ENCODE measurements around the gene CYCS.
"Not testable (repeated sequence)": the region's sequence is repeated elsewhere in the genome, so short reads cannot be mapped to it uniquely, and the experiment has no call there.

The CYCS gene

GRCh38 chr7:25083201-25083600, 41.9 kb downstream of the CYCS start:
- Histone ChIP-seq H3K9me2 (ENCODE audit: low read depth, low read length) (no peaks in the 10 kb centered on the region), H3K4me3 (ENCODE audit: low read depth, low read length, poor library complexity, severe bottlenecking) (no peak overlapping the region), H3K9me3 (ENCODE audit: low read length) (peaks cover 5% of the 10 kb centered on the region; the same call in 1 of the 2 replicates), H2AFZ (ENCODE audit: low read length) (no peak overlapping the region), H3K4me2 (ENCODE audit: low read length) (no peak overlapping the region), H3F3A (ENCODE audit: insufficient read depth, low read length) (no peaks in the 10 kb centered on the region), H4K20me1 (ENCODE audit: insufficient read depth, low read length) (no peaks in the 10 kb centered on the region), H3K9ac (ENCODE audit: low read length) (no peak overlapping the region), H3K36me3 (ENCODE audit: insufficient read depth, low read length) (no peaks in the 10 kb centered on the region), H3K4me1 (ENCODE audit: insufficient read depth, low read length, severe bottlenecking) (peaks cover 14% of the 10 kb centered on the region), H3K27ac (ENCODE audit: low read depth, low read length, poor library complexity, severe bottlenecking) (no peak overlapping the region), H3K27me3 (ENCODE audit: insufficient read depth, low read length) (no peaks in the 10 kb centered on the region), H3K79me2 (ENCODE audit: insufficient read depth, low read length) (no peaks in the 10 kb centered on the region)
- no peak for TF ChIP-seq CTCF (IDR thresholded peaks at IDR 0.05; ENCODE audit: low read length)
- TF ChIP-seq EZH2 (IDR thresholded peaks at IDR 0.05; ENCODE audit: borderline replicate concordance, low read length), result no peak

DNA sequence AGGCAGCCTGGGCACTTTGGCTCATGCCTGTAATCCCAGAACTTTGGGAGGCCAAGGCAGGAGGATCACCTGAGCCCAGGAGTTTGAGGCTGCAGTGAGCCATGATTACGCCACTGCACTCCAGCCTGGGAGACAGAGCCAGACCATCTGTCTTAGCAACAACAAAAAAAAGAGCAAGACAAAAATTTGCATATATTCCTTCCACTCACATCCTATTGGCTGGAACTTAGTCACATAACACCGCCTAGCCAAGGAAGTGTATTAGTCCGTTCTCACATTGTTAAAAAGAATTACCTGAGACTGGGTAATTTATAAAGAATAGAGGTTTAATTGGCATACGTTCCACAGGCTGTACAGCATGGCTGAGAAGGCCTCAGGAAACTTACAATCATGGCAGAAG, 43.0 kb downstream of the CYCS start:
- H3K9me3 ChIP-seq (ENCODE audit: low read length); H3K9ac ChIP-seq (ENCODE audit: low read length); H3K27me3 ChIP-seq (ENCODE audit: insufficient read depth, low read length); H3K4me3 ChIP-seq (ENCODE audit: low read depth, low read length, poor library complexity, severe bottlenecking); H3K4me1 ChIP-seq (ENCODE audit: insufficient read depth, low read length, severe bottlenecking); H2AFZ ChIP-seq (ENCODE audit: low read length); H3K36me3 ChIP-seq (ENCODE audit: insufficient read depth, low read length); H3K4me2 ChIP-seq (ENCODE audit: low read length); H3K9me2 ChIP-seq (ENCODE audit: low read depth, low read length); H3K27ac ChIP-seq (ENCODE audit: low read depth, low read length, poor library complexity, severe bottlenecking); H4K20me1 ChIP-seq (ENCODE audit: insufficient read depth, low read length); H3F3A ChIP-seq (ENCODE audit: insufficient read depth, low read length); H3K79me2 ChIP-seq (ENCODE audit: insufficient read depth, low read length): not testable (repeated sequence)

GRCh38 chr7:25077096-25077495, 48.0 kb downstream of the CYCS start:
- Histone ChIP-seq H3K27me3 (ENCODE audit: insufficient read depth, low read length) (no peaks in the 10 kb centered on the region), H3K4me3 (ENCODE audit: low read depth, low read length, poor library complexity, severe bottlenecking) (no peak overlapping the region), H3K4me1 (ENCODE audit: insufficient read depth, low read length, severe bottlenecking) (peaks cover 7% of the 10 kb centered on the region), H3F3A (ENCODE audit: insufficient read depth, low read length) (no peaks in the 10 kb centered on the region), H3K36me3 (ENCODE audit: insufficient read depth, low read length) (no peaks in the 10 kb centered on the region), H4K20me1 (ENCODE audit: insufficient read depth, low read length) (no peaks in the 10 kb centered on the region), H3K4me2 (ENCODE audit: low read length) (no peak overlapping the region), H3K27ac (ENCODE audit: low read depth, low read length, poor library complexity, severe bottlenecking) (no peak overlapping the region), H3K9ac (ENCODE audit: low read length) (no peak overlapping the region), H2AFZ (ENCODE audit: low read length) (no peak overlapping the region), H3K9me3 (ENCODE audit: low read length) (no peaks in the 10 kb centered on the region), H3K79me2 (ENCODE audit: insufficient read depth, low read length) (no peaks in the 10 kb centered on the region), H3K9me2 (ENCODE audit: low read depth, low read length) (no peaks in the 10 kb centered on the region)
- TF ChIP-seq CTCF (IDR thresholded peaks at IDR 0.05; ENCODE audit: low read length) (no peak), EZH2 (IDR thresholded peaks at IDR 0.05; ENCODE audit: borderline replicate concordance, low read length) (no peak)

GRCh38 chr7:25075459-25075858, 49.6 kb downstream of the CYCS start:
- Histone ChIP-seq H3K27ac (ENCODE audit: low read depth, low read length, poor library complexity, severe bottlenecking) (no peak overlapping the region), H3K4me3 (ENCODE audit: low read depth, low read length, poor library complexity, severe bottlenecking) (no peak overlapping the region), H3K4me2 (ENCODE audit: low read length) (no peak overlapping the region), H3K79me2 (ENCODE audit: insufficient read depth, low read length) (no peaks in the 10 kb centered on the region), H3K9me2 (ENCODE audit: low read depth, low read length) (no peaks in the 10 kb centered on the region), H3K4me1 (ENCODE audit: insufficient read depth, low read length, severe bottlenecking) (peaks cover 7% of the 10 kb centered on the region), H2AFZ (ENCODE audit: low read length) (no peak overlapping the region), H3F3A (ENCODE audit: insufficient read depth, low read length) (no peaks in the 10 kb centered on the region), H3K36me3 (ENCODE audit: insufficient read depth, low read length) (no peaks in the 10 kb centered on the region), H3K9me3 (ENCODE audit: low read length) (no peaks in the 10 kb centered on the region), H3K9ac (ENCODE audit: low read length) (no peak overlapping the region), H3K27me3 (ENCODE audit: insufficient read depth, low read length) (no peaks in the 10 kb centered on the region), H4K20me1 (ENCODE audit: insufficient read depth, low read length) (no peaks in the 10 kb centered on the region)
- TF ChIP-seq CTCF (IDR thresholded peaks at IDR 0.05; ENCODE audit: low read length) (no peak), EZH2 (IDR thresholded peaks at IDR 0.05; ENCODE audit: borderline replicate concordance, low read length) (no peak)
